NCI-H2227 treated with DMSO at 0.1 percent for 48 hours (cell line): ENCODE results near the gene PCDHA3.
"Not testable (repeated sequence)": the region's sequence is repeated elsewhere in the genome, so short reads cannot be mapped to it uniquely, and the experiment has no call there.

Source experiments
- DNase-seq: peaks from one replicate; lab custom pipeline; 2025; lab: John Stamatoyannopoulos, UW

Gene PCDHA3

GRCh38 chr5:140800816-140801493, at the start of gene PCDHA3:
TSS of gene PCDHA3 (plus strand) at chr5:140801057.
- DNase-seq, result no peak

- DNase-seq, result no peak
Measured at GRCh38 chr5:140753561-140753960, 47.3 kb upstream of the PCDHA3 start.

GRCh38 chr5:140764177-140764973, 36.5 kb upstream of the PCDHA3 start:
- DNase-seq, result no peak

GRCh38 chr5:140767444-140767843, 33.4 kb upstream of the PCDHA3 start:
- no peak for DNase-seq

GRCh38 chr5:140780512-140780911, 20.3 kb upstream of the PCDHA3 start:
- DNase-seq, result no peak

GRCh38 chr5:140785905-140786686, 14.8 kb upstream of the PCDHA3 start, which contains the start of gene PCDHA1:
TSS of gene PCDHA1 (plus strand) at chr5:140786140.
- DNase-seq, result peak; percentile 35

GRCh38 chr5:140787422-140787821, 13.4 kb upstream of the PCDHA3 start:
- DNase-seq, result not testable (repeated sequence)

- DNase-seq, result not testable (repeated sequence)
Measured at GRCh38 chr5:140787849-140788504, 12.9 kb upstream of the PCDHA3 start.

- DNase-seq, result no peak
Measured at GRCh38 chr5:140791089-140791488, 9.8 kb upstream of the PCDHA3 start.

- DNase-seq, result no peak
Measured at GRCh38 chr5:140794595-140795258, 6.1 kb upstream of the PCDHA3 start, which contains the start of gene PCDHA2. TSS of gene PCDHA2 (plus strand) at chr5:140794852.

- no peak for DNase-seq
Measured at GRCh38 chr5:140795259-140795641, 5.6 kb upstream of the PCDHA3 start.

- not testable (repeated sequence) for DNase-seq
Measured at GRCh38 chr5:140796072-140796717, 4.7 kb upstream of the PCDHA3 start.

- DNase-seq, result no peak
Measured at GRCh38 chr5:140796718-140797095, 4.2 kb upstream of the PCDHA3 start.

GRCh38 chr5:140801494-140801841, 611 bp downstream of the PCDHA3 start:
- no peak for DNase-seq

GRCh38 chr5:140802381-140802780, 1.5 kb downstream of the PCDHA3 start:
- DNase-seq, result not testable (repeated sequence)

- no peak for DNase-seq
Measured at GRCh38 chr5:140802781-140803271, 2.0 kb downstream of the PCDHA3 start.

GRCh38 chr5:140806834-140807775, 6.2 kb downstream of the PCDHA3 start, which contains the start of gene PCDHA4:
TSS of gene PCDHA4 (plus strand) at chr5:140807068.
- no peak for DNase-seq

GRCh38 chr5:140808241-140808888, 7.5 kb downstream of the PCDHA3 start:
- not testable (repeated sequence) for DNase-seq

- no peak for DNase-seq
Measured at GRCh38 chr5:140808889-140809291, 8.0 kb downstream of the PCDHA3 start.
